ENCODE data around the gene RTEL1. TPM values are rescaled to one million over a fixed set of nuclear protein-coding genes. Genes with fewer than 3 reads are reported as not detected.

The RTEL1 gene
- total RNA-seq, 1 donor from 2014 or later = 9.0 TPM

- DNase-seq (ENCODE audit: missing footprints) = peak; percentile 64
- intact Hi-C loops (cut with DNase I) = loop anchor here (2.0 to 5.0 kb wide), 2 partner anchors 45 to 123 kb away; partner anchors contain the start of gene TPD52L2
- no peak for ATAC-seq
Measured at GRCh38 chr20:63741676-63742380, 83.7 kb downstream of the RTEL1 start.

- DNase-seq (ENCODE audit: missing footprints) = no peak
- no peak for ATAC-seq
- intact Hi-C loops (cut with DNase I) = loop anchor here (5.0 kb wide), 1 partner anchor 45 kb away; no protein-coding TSS in a partner anchor
Measured at GRCh38 chr20:63742381-63743024, 84.4 kb downstream of the RTEL1 start.

DNA sequence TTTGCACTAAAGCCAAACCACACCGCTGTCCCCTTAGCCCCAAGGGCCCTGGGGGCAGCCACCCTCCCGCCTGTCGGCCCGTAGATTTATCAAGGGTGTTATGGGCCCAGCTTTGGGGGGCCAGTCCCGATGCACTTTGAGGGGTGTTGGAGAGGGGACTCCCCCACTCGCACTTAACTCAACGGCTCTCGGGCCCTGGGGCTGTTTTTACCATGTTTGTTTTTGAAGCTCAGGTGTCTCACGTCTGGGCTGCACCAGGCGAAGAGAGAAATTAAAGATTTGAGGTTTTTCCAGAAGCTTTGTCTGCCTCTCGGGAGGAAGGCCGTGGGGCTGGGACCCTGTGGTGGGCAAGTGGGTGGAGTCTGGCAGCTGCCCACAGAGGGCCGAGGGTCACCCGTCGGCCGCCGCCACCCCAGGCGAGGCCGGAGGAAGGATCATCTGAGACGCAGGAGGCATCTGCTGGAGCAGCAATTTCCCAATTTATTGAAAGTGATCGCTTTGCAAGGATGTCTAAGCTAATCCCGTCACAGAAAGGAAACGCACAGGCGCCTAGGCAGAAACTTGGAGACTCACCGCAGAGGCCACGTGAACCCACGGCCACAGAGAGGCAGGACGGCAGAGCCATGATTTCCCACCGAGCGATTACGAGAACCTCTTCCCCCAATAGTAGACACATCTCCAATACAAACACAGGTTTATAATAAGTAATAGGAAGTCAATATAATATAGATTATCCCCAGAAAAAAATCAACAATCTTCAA lies 85.3 kb downstream of the RTEL1 start:
- DNase-seq (ENCODE audit: missing footprints) (no peak), ATAC-seq (no peak)
- intact Hi-C loops (cut with DNase I) = loop anchor here (5.0 kb wide), 1 partner anchor 44 kb away; no protein-coding TSS in a partner anchor

- no peak for ATAC-seq
- intact Hi-C loops (cut with DNase I) = loop anchor here (5.0 kb wide), 1 partner anchor 43 kb away; no protein-coding TSS in a partner anchor
- DNase-seq (ENCODE audit: missing footprints) = no peak
Measured at GRCh38 chr20:63744158-63744557, 86.0 kb downstream of the RTEL1 start.

DNA sequence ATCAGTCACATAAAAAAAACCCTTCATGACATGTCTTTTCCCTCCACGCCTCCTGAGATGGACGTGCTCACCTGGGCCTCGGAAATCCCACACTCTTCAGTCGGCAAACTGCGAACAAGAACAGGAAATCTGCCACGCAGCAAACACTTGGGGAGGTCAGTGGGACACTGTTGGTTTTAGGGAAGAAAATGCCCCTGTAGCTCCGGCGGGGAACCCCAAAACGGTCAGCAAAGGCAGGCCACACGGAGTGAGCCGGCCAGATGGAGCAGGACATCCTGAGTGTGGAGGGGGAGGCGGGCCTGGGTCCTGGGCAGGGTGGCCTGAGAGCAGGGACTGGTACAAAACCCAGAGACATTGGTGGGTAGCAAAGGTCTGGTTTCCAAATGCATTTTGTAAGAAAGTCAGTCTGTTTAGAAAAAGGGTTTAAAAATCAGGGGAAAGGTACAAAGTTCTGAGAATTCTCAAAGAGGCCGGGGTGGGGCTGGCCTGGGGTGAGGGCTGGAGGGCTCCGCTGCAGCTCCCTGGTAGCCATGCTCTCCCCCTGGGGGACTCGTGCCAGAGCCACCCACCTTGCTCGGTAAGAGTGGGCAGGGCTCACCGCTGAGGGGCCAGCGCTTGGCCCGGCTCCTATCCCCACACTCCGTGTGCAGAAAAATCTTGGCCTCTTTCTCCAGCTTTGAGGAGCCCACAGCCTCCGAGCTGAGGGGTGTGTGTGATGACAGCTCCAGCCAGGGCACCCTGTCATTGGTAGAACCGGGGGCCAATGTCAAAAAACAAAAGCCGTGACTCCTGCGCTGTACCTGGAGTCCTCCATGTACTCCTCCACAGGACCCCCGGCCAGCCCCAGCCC lies 86.7 kb downstream of the RTEL1 start:
- intact Hi-C loops (cut with DNase I) = loop anchor here (5.0 kb wide), 1 partner anchor 43 kb away; no protein-coding TSS in a partner anchor
- ATAC-seq = no peak
- DNase-seq (ENCODE audit: missing footprints) = no peak

DNA sequence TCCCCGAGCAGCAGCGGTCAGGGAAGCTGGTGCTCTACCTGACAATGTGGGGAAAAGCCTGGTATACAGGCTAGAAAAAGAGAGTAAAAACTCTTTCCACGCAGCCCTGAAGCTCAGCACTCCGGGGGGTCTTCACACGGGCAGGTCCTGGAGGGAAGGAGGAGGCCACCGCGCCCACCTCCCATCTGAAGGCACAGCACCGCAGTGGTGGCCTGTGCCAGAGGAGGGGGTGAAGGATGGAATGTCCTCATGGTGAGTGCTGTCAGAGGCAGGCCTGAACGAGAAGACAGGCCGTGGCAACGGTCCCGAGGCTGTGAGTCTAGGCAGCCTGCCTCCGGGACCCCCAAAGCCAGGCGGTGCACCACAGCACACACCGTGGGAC lies 87.3 kb downstream of the RTEL1 start:
- intact Hi-C loops (cut with DNase I) = no loop called here

More for the DNA sequence above, 87.3 kb downstream of the RTEL1 start:
- no peak for ATAC-seq
- DNase-seq (ENCODE audit: missing footprints) = no peak

Other genes with a start within 250 kb of the RTEL1 start
- gene KCNQ2, start 185.7 kb upstream of the RTEL1 start, total RNA-seq = 1.8 TPM
- gene EEF1A2, start 159.2 kb upstream of the RTEL1 start, total RNA-seq = 1,274 TPM
- 261 TPM for gene PPDPF, start 137.5 kb upstream of the RTEL1 start, total RNA-seq
- 0.11 TPM for gene PTK6, start 120.9 kb upstream of the RTEL1 start, total RNA-seq
- not detected for gene SRMS, start 110.6 kb upstream of the RTEL1 start, total RNA-seq
- 0.16 TPM for gene FNDC11, start 104.2 kb upstream of the RTEL1 start, total RNA-seq
- gene HELZ2, start 84.1 kb upstream of the RTEL1 start, total RNA-seq = 12.8 TPM
- gene GMEB2, start 31.2 kb upstream of the RTEL1 start, total RNA-seq = 6.1 TPM
- 7.1 TPM for gene STMN3, start 4.9 kb upstream of the RTEL1 start, total RNA-seq
- gene TNFRSF6B, start 38.3 kb downstream of the RTEL1 start, total RNA-seq = 1.0 TPM
- gene ARFRP1, start 49.7 kb downstream of the RTEL1 start, total RNA-seq = 34.2 TPM
- 15.1 TPM for gene ZGPAT, start 49.7 kb downstream of the RTEL1 start, total RNA-seq
- gene LIME1, start 78.4 kb downstream of the RTEL1 start, total RNA-seq = 1.6 TPM
- 97.4 TPM for gene SLC2A4RG, start 81.5 kb downstream of the RTEL1 start, total RNA-seq
- gene ZBTB46, start 173.0 kb downstream of the RTEL1 start, total RNA-seq = 13.8 TPM
- not detected for gene ABHD16B, start 203.2 kb downstream of the RTEL1 start, total RNA-seq
- 78.0 TPM for gene TPD52L2, start 207.0 kb downstream of the RTEL1 start, total RNA-seq
- gene DNAJC5, start 236.8 kb downstream of the RTEL1 start, total RNA-seq = 41.4 TPM